DND-41 (cell line): Measurements from ENCODE around the gene OSTM1.
"Not testable (repeated sequence)": the region's sequence is repeated elsewhere in the genome, so short reads cannot be mapped to it uniquely, and the experiment has no call there.

Experiments
- ATAC-seq: fragments of 200-7000 bp; cut with Tn5 transposase; 3 replicates; pipeline ENCODE4 v1.9.1; 2021; ENCODE audit warnings: low read depth; ENCODE audit not compliant: insufficient read depth
- DNase-seq: peaks from one replicate; pipeline ENCODE4 v3.0.0-alpha.2; 2020
- H2AFZ ChIP-seq: 2 replicates; pipeline ENCODE4 v1.6.0; 2012; ENCODE audit warnings: low read depth, low read length
- H3K27ac ChIP-seq: 2 replicates; pipeline ENCODE4 v1.5.1; 2012; ENCODE audit warnings: low read length, inconsistent platforms
- H3K27me3 ChIP-seq: fragments of 200-600 bp; sonication (generic); 2 replicates; pipeline ENCODE4 v1.6.0; 2012; ENCODE audit warnings: low read length, mild to moderate bottlenecking, inconsistent platforms; ENCODE audit not compliant: insufficient read depth, poor library complexity
- H3K36me3 ChIP-seq: 2 replicates; pipeline ENCODE4 v1.5.1; 2012; ENCODE audit warnings: low read length, inconsistent platforms; ENCODE audit not compliant: insufficient read depth
- H3K4me1 ChIP-seq: 2 replicates; pipeline ENCODE4 v1.5.1; 2012; ENCODE audit warnings: mild to moderate bottlenecking, low read length; ENCODE audit not compliant: insufficient read depth
- H3K4me2 ChIP-seq: 2 replicates; pipeline ENCODE4 v1.6.0; 2012; ENCODE audit warnings: mild to moderate bottlenecking, moderate library complexity, low read length, inconsistent platforms; ENCODE audit not compliant: insufficient read depth
- H3K4me3 ChIP-seq, 2 experiments: fragments of 200-600 bp in 1 of 2; shearing (Covaris generic) in 1 of 2; 2 replicates each; pipeline ENCODE4 v1.5.1; 2012 to 2016; ENCODE audit warnings: inconsistent platforms in 2 of 2, low read length in 2 of 2, mild to moderate bottlenecking in 2 of 2, low read depth in 1 of 2, moderate library complexity in 1 of 2
- H3K79me2 ChIP-seq: 2 replicates; pipeline ENCODE4 v1.6.0; 2012; ENCODE audit warnings: low read length, inconsistent platforms; ENCODE audit not compliant: insufficient read depth
- H3K9ac ChIP-seq: 2 replicates; pipeline ENCODE4 v1.6.0; 2012; ENCODE audit warnings: low read depth, mild to moderate bottlenecking, inconsistent platforms, low read length, moderate library complexity
- H3K9me3 ChIP-seq: 2 replicates; pipeline ENCODE4 v1.5.1; 2012; ENCODE audit warnings: low read length, moderate library complexity, mild to moderate bottlenecking, inconsistent platforms; ENCODE audit not compliant: insufficient read depth, severe bottlenecking
- H4K20me1 ChIP-seq: 2 replicates; pipeline ENCODE4 v1.6.0; 2012; ENCODE audit warnings: low read length; ENCODE audit not compliant: insufficient read depth
- CTCF ChIP-seq: IDR thresholded peaks from 2 replicates; pipeline ENCODE4 v1.5.1; 2012; ENCODE audit warnings: borderline replicate concordance, low read length, moderate library complexity, mild to moderate bottlenecking; ENCODE audit not compliant: poor library complexity, severe bottlenecking; ENCODE audit errors: extremely low read depth
- EZH2 ChIP-seq: IDR thresholded peaks from 3 replicates; pipeline ENCODE4 v1.6.1; 2012; ENCODE audit warnings: borderline replicate concordance, low read depth, mild to moderate bottlenecking, moderate library complexity, low read length, inconsistent platforms; ENCODE audit not compliant: severe bottlenecking

The OSTM1 gene

GRCh38 chr6:108020472-108021116, 53.9 kb downstream of the OSTM1 start:
- Histone ChIP-seq H3K27ac (no peak overlapping the region), H3K9me3 (peaks cover 4% of the 10 kb centered on the region), H3K4me1 (no peaks in the 10 kb centered on the region), H3K4me2 (no peak overlapping the region), H3K27me3 (no peaks in the 10 kb centered on the region), H3K79me2 (no peaks in the 10 kb centered on the region), H3K9ac (no peak overlapping the region), H4K20me1 (no peaks in the 10 kb centered on the region), H3K4me3 (no peak overlapping the region), H2AFZ (no peak overlapping the region), H3K36me3 (no peaks in the 10 kb centered on the region)
- no peak for DNase-seq
- ATAC-seq = no peak
- no peak for TF ChIP-seq CTCF
- TF ChIP-seq EZH2 = no peak

- H3K9ac ChIP-seq, H3K4me2 ChIP-seq, H3K79me2 ChIP-seq, H3K4me1 ChIP-seq, H4K20me1 ChIP-seq, H3K9me3 ChIP-seq, H3K36me3 ChIP-seq, H3K27ac ChIP-seq, H3K27me3 ChIP-seq, H3K4me3 ChIP-seq, ATAC-seq, DNase-seq, H2AFZ ChIP-seq: not testable (repeated sequence)
Observed at GRCh38 chr6:108016283-108016682, 58.3 kb downstream of the OSTM1 start.

GRCh38 chr6:108013787-108014439, 60.6 kb downstream of the OSTM1 start:
- H3K9ac ChIP-seq = no peak overlapping the region
- H3K36me3 ChIP-seq = no peaks in the 10 kb centered on the region
- H3K9me3 ChIP-seq = peaks cover 4% of the 10 kb centered on the region
- H2AFZ ChIP-seq = no peak overlapping the region
- no peak overlapping the region for H3K27ac ChIP-seq
- no peak for DNase-seq
- no peak for ATAC-seq
- no peaks in the 10 kb centered on the region for H4K20me1 ChIP-seq
- no peak overlapping the region for H3K4me3 ChIP-seq
- no peaks in the 10 kb centered on the region for H3K27me3 ChIP-seq
- TF ChIP-seq EZH2 = no peak
- TF ChIP-seq CTCF = no peak
- H3K4me1 ChIP-seq = no peaks in the 10 kb centered on the region
- H3K79me2 ChIP-seq = no peaks in the 10 kb centered on the region
- H3K4me2 ChIP-seq = no peak overlapping the region

GRCh38 chr6:108009894-108010293, 64.6 kb downstream of the OSTM1 start:
- Histone ChIP-seq H3K4me3 (no peak overlapping the region), H3K27ac (no peak overlapping the region), H4K20me1 (no peaks in the 10 kb centered on the region), H2AFZ (no peak overlapping the region), H3K79me2 (no peaks in the 10 kb centered on the region), H3K9me3 (peaks cover 3% of the 10 kb centered on the region), H3K4me2 (no peak overlapping the region), H3K9ac (no peak overlapping the region), H3K4me1 (no peaks in the 10 kb centered on the region), H3K36me3 (no peaks in the 10 kb centered on the region), H3K27me3 (no peaks in the 10 kb centered on the region)
- DNase-seq (no peak), ATAC-seq (no peak)
- TF ChIP-seq CTCF = no peak
- no peak for TF ChIP-seq EZH2

- not testable (repeated sequence) for H3K79me2 ChIP-seq, H2AFZ ChIP-seq, DNase-seq, ATAC-seq, H3K27me3 ChIP-seq, H3K27ac ChIP-seq, H3K4me2 ChIP-seq, H4K20me1 ChIP-seq, H3K4me1 ChIP-seq, H3K9me3 ChIP-seq, H3K4me3 ChIP-seq, H3K36me3 ChIP-seq, H3K9ac ChIP-seq
Observed at GRCh38 chr6:108009258-108009657, 65.3 kb downstream of the OSTM1 start.
